Natural killer cell (primary cell): ENCODE results near the gene BACH2. TPM values are rescaled to one million over a fixed set of nuclear protein-coding genes. Genes with fewer than 3 reads are reported as not detected.
"Not testable (repeated sequence)": the region's sequence is repeated elsewhere in the genome, so short reads cannot be mapped to it uniquely, and the experiment has no call there.

Experiments used
- ATAC-seq, 3 donors: fragments of 150-1000 bp in 2 of 3; fragments of 200-7000 bp in 1 of 3; cut with Tn5 transposase; 1 replicate in 1 of 3; 2 replicates in 2 of 3; pipeline ENCODE4 v1.10.0; 2021; ENCODE audit warnings: mild to moderate bottlenecking in 2 of 3, moderate library complexity in 2 of 3
- DNase-seq, 2 donors: peaks; one replicate each; pipeline versions ENCODE4 v3.0.0 to v3.0.0-alpha.2; 2013 to 2021; ENCODE audit warnings: mixed read lengths in 1 of 2
- H3K27ac ChIP-seq: one replicate; pipeline ENCODE4 v1.5.1; 2013; ENCODE audit warnings: mild to moderate bottlenecking, low read length
- H3K27me3 ChIP-seq: one replicate; pipeline ENCODE4 v1.6.1; 2013; ENCODE audit warnings: low read length; ENCODE audit not compliant: control insufficient read depth, insufficient read depth
- H3K36me3 ChIP-seq: one replicate; pipeline ENCODE4 v1.6.1; 2013; ENCODE audit warnings: low read length; ENCODE audit not compliant: control insufficient read depth, insufficient read depth
- H3K4me1 ChIP-seq: one replicate; pipeline ENCODE4 v1.6.1; 2013; ENCODE audit warnings: low read length; ENCODE audit not compliant: control insufficient read depth, insufficient read depth
- H3K4me3 ChIP-seq: one replicate; pipeline ENCODE4 v1.5.1; 2013; ENCODE audit warnings: low read length
- H3K9me3 ChIP-seq: one replicate; pipeline ENCODE4 v1.6.1; 2013; ENCODE audit warnings: low read length; ENCODE audit not compliant: control insufficient read depth, insufficient read depth
- H3K27ac Mint-ChIP-seq, 2 donors: one replicate each; pipeline ENCODE4 v1.8.0; 2022; ENCODE audit warnings: mild to moderate bottlenecking in 2 of 2, mixed read lengths in 2 of 2, moderate library complexity in 1 of 2
- H3K27me3 Mint-ChIP-seq, 2 donors: one replicate each; pipeline ENCODE4 v1.8.0; 2022; ENCODE audit warnings: low read depth in 2 of 2, mixed read lengths in 2 of 2
- H3K36me3 Mint-ChIP-seq: one replicate; pipeline ENCODE4 v1.8.0; 2022; ENCODE audit warnings: mixed read lengths
- H3K4me1 Mint-ChIP-seq, 2 donors: one replicate each; pipeline ENCODE4 v1.8.0; 2022; ENCODE audit warnings: mixed read lengths in 2 of 2
- H3K4me3 Mint-ChIP-seq: one replicate; pipeline ENCODE4 v1.8.0; 2022; ENCODE audit warnings: mild to moderate bottlenecking, moderate library complexity, mixed read lengths
- H3K9me3 Mint-ChIP-seq, 2 donors: one replicate each; pipeline ENCODE4 v1.8.0; 2022; ENCODE audit warnings: mixed read lengths in 2 of 2
- CTCF ChIP-seq: fragments of 200-600 bp; IDR thresholded peaks from one replicate; pipeline ENCODE4 v1.8.0; 2022; ENCODE audit warnings: antibody characterized with exemption
- WGBS: methylation state at CpG from one replicate; pipeline ENCODE4 v1.1.7; 2013; ENCODE audit warnings: missing lambda C conversion rate; ENCODE audit not compliant: insufficient coverage; 5-methylcytosine and 5-hydroxymethylcytosine counted together
- intact Hi-C: fragments of 100-400 bp; cut with micrococcal nuclease; formaldehyde crosslinking; loops from one replicate; pipeline ENCODE4 v1.14.2; 2022
- total RNA-seq, 4 donors: library from RNA; stranded (reverse); fragments of 120-200 nt in 1 of 4; gene quantifications; one replicate each; pipeline versions ENCODE4 v1.2.3 to v1.2.4, GENCODE V29; 2013 to 2022

The BACH2 gene
- total RNA-seq, 3 donors from 2014 or later (not counting 1 experiment from before 2014, with no cell fraction given) = 32.1 to 37.8 (median 32.7) TPM

GRCh38 chr6:90285042-90285481 is 11.6 kb downstream of the BACH2 start:
- no peaks in the 10 kb centered on the region for H3K27me3 ChIP-seq
- Mint-ChIP-seq H3K4me1 (peaks cover 30 to 33% of the 10 kb centered on the region in 2 donors), H3K27ac (peak overlapping the region; percentile 84 to 93), H3K4me3 (peak overlapping the region; percentile 93), H3K36me3 (no peaks in the 10 kb centered on the region), H3K9me3 (peaks cover 0 to 3% of the 10 kb centered on the region in 2 donors), H3K27me3 (peaks cover 3 to 20% of the 10 kb centered on the region in 2 donors)
- TF ChIP-seq CTCF = no peak
- intact Hi-C loops = loop anchor here (1.0 to 10.0 kb wide), 5 partner anchors 10 to 460 kb away; partner anchors contain the start of gene CASP8AP2
- H3K36me3 ChIP-seq = no peaks in the 10 kb centered on the region
- peak overlapping the region; percentile 66 for H3K27ac ChIP-seq
- peak in 1 of 2 donors; percentile 44 for DNase-seq
- H3K9me3 ChIP-seq = peaks cover 4% of the 10 kb centered on the region
- peak overlapping the region; percentile 28 for H3K4me3 ChIP-seq
- peak; percentile 34 to 54 (median 41) for ATAC-seq
- WGBS = 3% methylated on average over 4 of the region's 4 CpGs
- H3K4me1 ChIP-seq = peaks cover 24% of the 10 kb centered on the region

- intact Hi-C loops = loop anchor here (1.0 to 10.0 kb wide), 6 partner anchors 10 to 460 kb away; partner anchors contain the start of gene CASP8AP2
- H3K4me1 ChIP-seq = peaks cover 24% of the 10 kb centered on the region
- WGBS = 8% methylated on average over 7 of the region's 11 CpGs
- Mint-ChIP-seq H3K9me3 (peaks cover 0 to 3% of the 10 kb centered on the region in 2 donors), H3K27me3 (peaks cover 2 to 16% of the 10 kb centered on the region in 2 donors), H3K4me3 (peak overlapping the region; percentile 93), H3K27ac (peak overlapping the region; percentile 84 to 93), H3K36me3 (no peaks in the 10 kb centered on the region), H3K4me1 (peaks cover 30 to 33% of the 10 kb centered on the region in 2 donors)
- H3K36me3 ChIP-seq = no peaks in the 10 kb centered on the region
- no peaks in the 10 kb centered on the region for H3K27me3 ChIP-seq
- TF ChIP-seq CTCF = no peak
- H3K4me3 ChIP-seq = peak overlapping the region; percentile 28
- ATAC-seq (peak; percentile 54 to 70 (median 63)), DNase-seq (peak; percentile 31 to 65)
- H3K9me3 ChIP-seq = peaks cover 4% of the 10 kb centered on the region
- H3K27ac ChIP-seq = peak overlapping the region; percentile 66
These were observed 12.2 kb downstream of the BACH2 start for GRCh38 chr6:90284236-90285041.

GRCh38 chr6:90282265-90282664 is 14.4 kb downstream of the BACH2 start:
- H3K9me3 Mint-ChIP-seq, H3K27me3 ChIP-seq, DNase-seq, ATAC-seq, H3K36me3 Mint-ChIP-seq, H3K27ac ChIP-seq, H3K27me3 Mint-ChIP-seq, H3K9me3 ChIP-seq, H3K4me3 Mint-ChIP-seq, H3K4me3 ChIP-seq, H3K36me3 ChIP-seq: not testable (repeated sequence)
- intact Hi-C loops = loop anchor here (10.0 kb wide), 1 partner anchor 457 kb away; the partner anchor contains the start of gene CASP8AP2
- peaks cover 24% of the 10 kb centered on the region for H3K4me1 ChIP-seq
- Mint-ChIP-seq H3K4me1 (peaks cover 30 to 33% of the 10 kb centered on the region in 2 donors), H3K27ac (peak overlapping the region in 1 of 2 donors; percentile 9)
- WGBS = 94% methylated on average over 6 of the region's 6 CpGs

- Mint-ChIP-seq H3K27me3 (peaks cover 0 to 7% of the 10 kb centered on the region in 2 donors), H3K4me1 (peaks cover 17 to 18% of the 10 kb centered on the region in 2 donors), H3K9me3 (no peaks in the 10 kb centered on the region), H3K36me3 (no peaks in the 10 kb centered on the region), H3K4me3 (peak overlapping the region; percentile 47), H3K27ac (peak overlapping the region; percentile 23 to 51)
- Histone ChIP-seq H3K27ac (no peak overlapping the region), H3K4me1 (peaks cover 22% of the 10 kb centered on the region), H3K4me3 (no peak overlapping the region), H3K27me3 (no peaks in the 10 kb centered on the region), H3K36me3 (no peaks in the 10 kb centered on the region), H3K9me3 (no peaks in the 10 kb centered on the region)
- no peak for DNase-seq
- 84% methylated on average over 3 of the region's 4 CpGs for WGBS
- intact Hi-C loops = no loop called here
- no peak for TF ChIP-seq CTCF
- ATAC-seq = no peak
These were observed 18.5 kb downstream of the BACH2 start for GRCh38 chr6:90278129-90278528.
